Epithelial cell of prostate (primary cell): ENCODE results near the gene BUB1B.

Experiments
- DNase-seq: peaks from one replicate; pipeline ENCODE4 v3.0.0-alpha.2; 2011; ENCODE audit warnings: low read depth, low spot score
- H3K27ac ChIP-seq: fragments of 450-650 bp; 2 replicates; pipeline ENCODE4 v1.5.1; 2017; ENCODE audit warnings: mild to moderate bottlenecking

The BUB1B gene

DNA sequence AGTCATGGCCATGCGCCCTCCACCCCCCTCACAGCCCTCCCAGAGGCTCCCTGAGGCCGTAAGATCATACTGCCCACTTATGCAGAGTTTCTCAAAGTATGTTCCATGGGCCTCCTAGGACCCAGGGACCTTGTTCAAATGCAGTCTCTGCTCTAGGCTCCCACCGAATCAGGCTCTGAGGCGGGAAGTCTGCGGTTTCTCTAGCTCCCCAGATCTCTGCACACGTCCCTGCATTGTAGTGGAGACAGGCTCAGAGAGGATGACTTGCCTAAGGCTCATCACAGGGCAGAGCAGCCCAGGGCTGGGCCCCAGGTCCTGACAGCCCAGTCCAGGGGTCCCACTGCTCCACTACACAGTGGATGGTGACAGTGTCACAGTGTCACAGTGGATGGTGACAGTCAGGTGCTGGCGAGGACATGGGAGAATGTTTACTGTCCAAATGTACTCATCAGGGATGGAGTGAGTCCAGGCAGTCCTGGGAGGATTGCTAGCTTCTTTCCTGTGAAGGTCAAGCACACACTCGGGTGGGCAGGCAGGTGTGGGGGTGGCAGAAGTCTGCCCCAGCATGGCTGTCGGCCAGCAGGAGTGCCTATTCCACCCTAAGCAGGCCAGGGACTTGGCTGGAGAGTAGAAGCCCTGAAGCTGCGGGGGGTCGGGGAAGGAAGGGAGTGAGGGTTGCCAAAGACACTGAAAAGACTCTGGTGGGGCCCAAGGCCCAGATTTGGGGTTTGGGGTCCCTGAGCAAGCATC lies 109.6 kb downstream of the BUB1B start:
- no peak for DNase-seq
- no peak overlapping the region for H3K27ac ChIP-seq
